T-cell (primary cell): ENCODE data around the gene PRKAR1B. TPM values are rescaled to one million over a fixed set of nuclear protein-coding genes. Genes with fewer than 3 reads are reported as not detected.

Experiments
- ATAC-seq, 4 experiments: fragments of 200-7000 bp in 3 of 4; fragments of 150-1000 bp in 1 of 4; cut with Tn5 transposase; replicated peaks in 1 of 4; 1 replicate in 3 of 4; 2 replicates in 1 of 4; pipeline ENCODE4 v1.10.0; 2021; ENCODE audit warnings: moderate library complexity in 3 of 4, mild to moderate bottlenecking in 2 of 4, moderate number of reproducible peaks in 1 of 4
- CTCF ChIA-PET, 2 donors: fragments of 300-600 bp; sonication (Branson Sonifier 250); formaldehyde crosslinking; loops; one replicate each; lab custom pipeline; 2022; ENCODE audit warnings: antibody characterized with exemption in 2 of 2; lab: Charles Lee
- POLR2A ChIA-PET, 2 donors: fragments of 300-600 bp; sonication (Branson Sonifier 250); formaldehyde crosslinking; loops; one replicate each; lab custom pipeline; 2022; ENCODE audit warnings: antibody characterized with exemption in 2 of 2; lab: Charles Lee
- DNase-seq, 35 experiments: peaks; one replicate each; pipeline versions ENCODE4 v3.0.0 to v3.0.0-alpha.2; 2013 to 2023
- H3K27ac ChIP-seq: one replicate; pipeline ENCODE4 v1.5.1; 2013; ENCODE audit warnings: low read length
- H3K27me3 ChIP-seq, 2 experiments: replicated peaks in 1 of 2; 1 replicate in 1 of 2; 2 replicates in 1 of 2; pipeline versions ENCODE4 v1.6.1 to v1.7.0; 2013; ENCODE audit warnings: low read length in 1 of 2, mixed read lengths in 1 of 2; ENCODE audit not compliant: control insufficient read depth in 2 of 2, insufficient read depth in 2 of 2; ENCODE audit errors: extremely low read depth in 1 of 2
- H3K36me3 ChIP-seq, 2 donors: 1 replicate in 1 of 2; 2 replicates in 1 of 2; pipeline versions ENCODE4 v1.6.1 to v1.7.0; 2013; ENCODE audit warnings: low read length in 1 of 2; ENCODE audit not compliant: control insufficient read depth in 2 of 2, insufficient read depth in 1 of 2; ENCODE audit errors: extremely low read depth in 1 of 2
- H3K4me1 ChIP-seq, 2 experiments: 1 replicate in 1 of 2; 2 replicates in 1 of 2; pipeline versions ENCODE4 v1.6.1 to v1.7.0; 2013; ENCODE audit warnings: low read length in 2 of 2, mixed read lengths in 1 of 2; ENCODE audit not compliant: insufficient read depth in 2 of 2, control insufficient read depth in 1 of 2; ENCODE audit errors: extremely low read depth in 1 of 2
- H3K4me3 ChIP-seq, 2 donors: 1 replicate in 1 of 2; 2 replicates in 1 of 2; pipeline versions ENCODE4 v1.5.1 to v1.7.0; 2013; ENCODE audit warnings: mild to moderate bottlenecking in 2 of 2, low read length in 1 of 2, moderate library complexity in 1 of 2; ENCODE audit not compliant: control insufficient read depth in 1 of 2; ENCODE audit errors: extremely low read depth in 1 of 2
- H3K9me3 ChIP-seq: 2 replicates; pipeline ENCODE4 v1.7.0; 2013
- H3K27ac Mint-ChIP-seq, 2 donors: one replicate each; pipeline ENCODE4 v1.8.0; 2020 to 2021; ENCODE audit warnings: mild to moderate bottlenecking in 2 of 2, mixed read lengths in 2 of 2
- H3K27me3 Mint-ChIP-seq, 2 donors: one replicate each; pipeline ENCODE4 v1.8.0; 2021 to 2022; ENCODE audit warnings: mixed read lengths in 2 of 2
- H3K36me3 Mint-ChIP-seq: one replicate; pipeline ENCODE4 v1.8.0; 2021; ENCODE audit warnings: mixed read lengths
- H3K4me1 Mint-ChIP-seq, 3 donors: one replicate each; pipeline ENCODE4 v1.8.0; 2020 to 2022; ENCODE audit warnings: mixed read lengths in 3 of 3, mild to moderate bottlenecking in 1 of 3
- H3K4me3 Mint-ChIP-seq, 3 donors: one replicate each; pipeline ENCODE4 v1.8.0; 2020 to 2022; ENCODE audit warnings: mild to moderate bottlenecking in 3 of 3, mixed read lengths in 3 of 3, moderate library complexity in 3 of 3
- H3K9me3 Mint-ChIP-seq, 3 donors: one replicate each; pipeline ENCODE4 v1.8.0; 2020 to 2022; ENCODE audit warnings: mixed read lengths in 3 of 3
- WGBS: methylation state at CpG from one replicate; pipeline ENCODE4 v1.1.5; 2013; ENCODE audit warnings: missing lambda C conversion rate; ENCODE audit not compliant: insufficient coverage; 5-methylcytosine and 5-hydroxymethylcytosine counted together
- total RNA-seq, 35 experiments: library from RNA in 6 of 35; stranded (reverse) in 6 of 35; fragments of 120-200 nt in 1 of 35; gene quantifications; one replicate each; pipeline versions ENCODE4 v1.2.1 to v1.2.4 and lab custom pipeline; 2013 to 2026

Gene PRKAR1B
- total RNA-seq, 5 donors from 2014 or later (not counting 1 experiment from before 2014, with no cell fraction given) = 20.7 to 35.4 (median 24.4) TPM

DNA sequence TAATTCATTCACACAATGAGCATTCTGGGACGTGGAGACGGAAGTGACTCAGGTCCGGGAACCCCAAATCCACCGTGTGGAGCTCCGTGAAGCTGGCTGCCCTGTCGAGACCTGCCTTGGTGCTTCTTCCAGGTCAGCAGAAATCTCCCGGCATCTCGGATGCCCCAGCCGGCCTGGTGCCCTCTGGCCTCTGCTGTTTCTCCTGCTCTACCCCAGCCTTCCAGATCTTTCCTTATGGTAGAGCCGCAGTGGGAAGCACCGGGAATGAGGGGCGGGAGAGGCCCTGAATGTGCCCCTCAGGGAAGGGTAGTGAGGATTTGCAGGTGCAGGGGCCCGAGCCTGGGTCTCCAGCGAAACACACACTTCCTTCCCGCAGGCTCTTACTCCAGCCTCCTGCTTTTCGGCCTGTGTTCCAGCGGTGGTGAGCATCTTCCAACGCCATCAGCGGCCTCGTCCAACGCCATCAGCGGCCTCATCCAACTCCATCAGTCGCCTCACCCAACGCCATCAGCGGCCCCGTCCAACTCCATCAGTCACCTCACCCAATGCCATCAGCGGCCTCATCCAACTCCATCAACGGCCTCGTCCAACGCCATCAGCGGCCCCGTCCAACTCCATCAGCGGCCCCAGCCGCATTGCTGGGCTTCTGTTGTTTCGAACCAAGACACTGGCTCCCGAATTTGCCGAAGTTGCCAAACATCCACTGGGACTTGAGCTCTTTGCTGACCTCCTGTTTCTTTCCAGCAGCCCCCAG lies 150.4 kb downstream of the PRKAR1B start:
- no peaks in the 10 kb centered on the region for H3K9me3 Mint-ChIP-seq
- no peaks in the 10 kb centered on the region for H3K27me3 ChIP-seq
- ChIA-PET POLR2A (no interaction called here), CTCF (no interaction called here)
- H3K9me3 ChIP-seq = no peaks in the 10 kb centered on the region
- DNase-seq (no peak), ATAC-seq (no peak)
- no peak overlapping the region for H3K4me3 Mint-ChIP-seq
- no peaks in the 10 kb centered on the region for H3K4me1 ChIP-seq
- no peak overlapping the region for H3K27ac ChIP-seq
- peaks cover 0 to 6% (median 4%) of the 10 kb centered on the region in 3 donors for H3K4me1 Mint-ChIP-seq
- H3K27me3 Mint-ChIP-seq = no peaks in the 10 kb centered on the region
- peaks cover 13% of the 10 kb centered on the region for H3K36me3 Mint-ChIP-seq
- no peak overlapping the region for H3K27ac Mint-ChIP-seq
- H3K36me3 ChIP-seq = peaks cover 0 to 12% of the 10 kb centered on the region in 2 donors
- 95% methylated on average over 34 of the region's 37 CpGs for WGBS
- no peak overlapping the region for H3K4me3 ChIP-seq

DNA sequence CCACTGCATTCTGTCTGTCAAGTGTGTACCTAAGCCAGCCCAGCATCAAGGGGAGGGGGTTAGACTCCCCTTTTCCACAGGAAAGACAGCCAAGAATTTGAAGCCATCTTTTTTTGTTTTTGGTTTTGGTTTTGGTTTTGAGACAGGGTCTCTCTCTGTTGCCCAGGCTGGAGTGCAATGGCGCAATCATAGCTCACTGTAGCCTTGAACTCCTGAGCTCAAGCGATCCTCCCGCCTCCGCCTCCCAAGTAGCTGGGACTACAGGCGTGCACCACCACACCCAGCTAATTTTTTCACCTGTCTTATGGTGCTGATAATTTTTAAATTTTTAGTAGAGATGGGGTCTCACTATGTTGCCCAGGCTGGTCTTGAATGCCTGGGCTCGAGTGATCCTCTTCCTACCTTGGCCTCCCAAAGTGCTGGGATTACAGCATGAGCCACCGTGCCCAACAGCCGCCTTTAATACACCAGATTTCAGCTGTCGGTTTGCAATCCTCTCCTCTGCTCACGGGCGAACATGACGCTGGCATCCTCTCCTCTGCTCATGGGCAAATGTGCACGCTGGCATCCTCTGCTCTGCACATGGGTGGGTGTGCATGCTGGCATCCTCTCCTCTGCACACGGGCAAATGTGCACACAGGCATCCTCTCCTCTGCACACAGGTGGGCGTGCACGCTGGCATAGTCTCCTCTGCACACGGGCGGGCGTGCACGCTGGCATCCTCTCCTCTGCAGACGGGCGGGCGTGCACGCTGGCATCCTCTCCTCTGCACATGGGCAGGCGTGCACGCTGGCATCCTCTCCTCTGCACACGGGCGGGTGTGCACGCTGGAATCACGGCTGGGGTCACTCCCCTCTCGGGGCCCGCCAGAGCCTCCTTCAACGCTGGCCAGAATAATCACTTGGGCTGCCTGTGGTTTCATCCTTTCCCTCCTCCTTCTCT lies 151.4 kb downstream of the PRKAR1B start:
- Histone ChIP-seq H3K4me3 (no peak overlapping the region), H3K27ac (no peak overlapping the region), H3K36me3 (peaks cover 0 to 12% of the 10 kb centered on the region in 2 donors), H3K9me3 (no peaks in the 10 kb centered on the region), H3K27me3 (no peaks in the 10 kb centered on the region), H3K4me1 (no peaks in the 10 kb centered on the region)
- Mint-ChIP-seq H3K27ac (no peak overlapping the region), H3K27me3 (no peaks in the 10 kb centered on the region), H3K4me1 (peaks cover 0 to 6% (median 0%) of the 10 kb centered on the region in 3 donors), H3K9me3 (no peaks in the 10 kb centered on the region), H3K36me3 (peaks cover 13% of the 10 kb centered on the region), H3K4me3 (no peak overlapping the region)
- ChIA-PET CTCF (no interaction called here), POLR2A (no interaction called here)
- ATAC-seq (no peak), DNase-seq (no peak)
- WGBS = 92% methylated on average over 28 of the region's 33 CpGs

DNA sequence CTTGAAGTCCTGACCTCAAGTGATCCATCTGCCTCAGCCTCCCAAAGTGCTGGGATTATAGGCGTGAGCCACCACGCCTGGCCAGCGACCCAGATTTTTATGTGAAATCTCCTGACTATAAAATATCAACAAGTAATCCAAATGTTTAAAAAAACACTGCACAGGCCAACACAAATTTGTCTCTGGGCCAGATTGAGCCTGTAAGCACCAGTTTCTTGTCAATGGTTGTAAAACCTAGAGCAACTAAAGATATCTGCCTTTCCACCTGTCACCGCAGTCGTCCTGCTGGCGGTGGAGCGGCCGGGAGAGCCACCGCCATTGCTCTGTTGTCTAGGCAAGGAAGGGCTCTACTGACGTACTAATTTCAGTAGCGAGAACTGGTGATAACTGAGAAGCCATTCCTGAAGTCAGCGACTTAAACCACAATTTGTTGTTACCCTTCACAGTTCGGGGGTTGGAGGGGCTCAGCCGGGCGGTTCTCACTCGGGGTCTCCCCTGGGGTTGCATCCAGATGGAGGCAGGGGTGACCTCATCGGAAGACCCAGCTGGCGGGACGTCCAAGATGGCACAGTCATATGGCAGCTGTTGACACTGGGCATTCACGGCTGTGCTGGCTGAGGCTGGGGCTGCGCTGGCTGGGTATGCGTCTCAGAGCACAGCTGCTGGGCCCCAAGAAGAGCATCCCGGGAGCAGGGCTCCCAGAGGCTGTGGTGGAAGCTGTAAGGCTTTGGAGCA lies 152.3 kb downstream of the PRKAR1B start:
- ChIA-PET POLR2A (interaction anchor here in 1 of 2 donors (0.6 kb wide), 1 partner anchor 61 kb away, joined by 5 read pairs; no protein-coding TSS in a partner anchor), CTCF (no interaction called here)
- Mint-ChIP-seq H3K4me1 (peaks cover 0 to 6% (median 0%) of the 10 kb centered on the region in 3 donors), H3K4me3 (no peak overlapping the region), H3K36me3 (peaks cover 13% of the 10 kb centered on the region), H3K27me3 (no peaks in the 10 kb centered on the region), H3K9me3 (no peaks in the 10 kb centered on the region), H3K27ac (no peak overlapping the region)
- H3K27me3 ChIP-seq = no peaks in the 10 kb centered on the region
- DNase-seq (no peak), ATAC-seq (no peak)
- H3K4me1 ChIP-seq = no peaks in the 10 kb centered on the region
- peaks cover 0 to 15% of the 10 kb centered on the region in 2 donors for H3K36me3 ChIP-seq
- H3K9me3 ChIP-seq = no peaks in the 10 kb centered on the region
- no peak overlapping the region for H3K4me3 ChIP-seq
- no peak overlapping the region for H3K27ac ChIP-seq
- 93% methylated on average over 19 of the region's 23 CpGs for WGBS

DNA sequence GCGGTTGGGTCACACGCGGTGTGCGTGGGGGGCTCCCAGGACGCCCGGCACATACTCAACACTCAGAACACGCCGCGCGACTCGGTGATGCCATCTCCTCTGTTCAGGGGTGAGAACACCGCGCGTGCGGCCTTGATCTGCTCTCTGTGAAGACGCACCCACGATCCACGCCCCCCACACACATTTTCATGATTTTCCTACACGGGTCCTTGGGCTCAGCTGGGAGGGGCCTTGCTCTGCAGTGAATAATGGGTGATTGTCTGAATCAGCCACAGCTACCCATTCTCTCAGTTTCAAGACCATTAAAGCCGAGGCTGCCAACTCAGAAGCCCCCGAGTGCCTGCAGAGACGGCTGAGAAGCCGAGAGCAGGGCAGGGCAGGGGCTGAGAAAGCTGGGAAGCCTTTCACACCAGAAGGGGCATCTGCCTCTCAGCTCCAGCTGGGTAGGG lies 153.1 kb downstream of the PRKAR1B start:
- DNase-seq (no peak), ATAC-seq (no peak)
- Mint-ChIP-seq H3K9me3 (no peaks in the 10 kb centered on the region), H3K36me3 (peaks cover 15% of the 10 kb centered on the region), H3K4me3 (no peak overlapping the region), H3K4me1 (peaks cover 0 to 6% (median 0%) of the 10 kb centered on the region in 3 donors), H3K27me3 (no peaks in the 10 kb centered on the region), H3K27ac (no peak overlapping the region)
- Histone ChIP-seq H3K27me3 (no peaks in the 10 kb centered on the region), H3K4me1 (no peaks in the 10 kb centered on the region), H3K4me3 (no peak overlapping the region), H3K36me3 (peaks cover 0 to 17% of the 10 kb centered on the region in 2 donors), H3K27ac (no peak overlapping the region), H3K9me3 (no peaks in the 10 kb centered on the region)
- POLR2A ChIA-PET = interaction anchor here in 1 of 2 donors (0.6 kb wide), 1 partner anchor 60 kb away, joined by 5 read pairs; no protein-coding TSS in a partner anchor
- 95% methylated on average over 18 of the region's 23 CpGs for WGBS
- CTCF ChIA-PET = interaction anchor here in 1 of 2 donors (0.6 kb wide), 1 partner anchor 57 kb away, joined by 4 read pairs; no protein-coding TSS in a partner anchor

DNA sequence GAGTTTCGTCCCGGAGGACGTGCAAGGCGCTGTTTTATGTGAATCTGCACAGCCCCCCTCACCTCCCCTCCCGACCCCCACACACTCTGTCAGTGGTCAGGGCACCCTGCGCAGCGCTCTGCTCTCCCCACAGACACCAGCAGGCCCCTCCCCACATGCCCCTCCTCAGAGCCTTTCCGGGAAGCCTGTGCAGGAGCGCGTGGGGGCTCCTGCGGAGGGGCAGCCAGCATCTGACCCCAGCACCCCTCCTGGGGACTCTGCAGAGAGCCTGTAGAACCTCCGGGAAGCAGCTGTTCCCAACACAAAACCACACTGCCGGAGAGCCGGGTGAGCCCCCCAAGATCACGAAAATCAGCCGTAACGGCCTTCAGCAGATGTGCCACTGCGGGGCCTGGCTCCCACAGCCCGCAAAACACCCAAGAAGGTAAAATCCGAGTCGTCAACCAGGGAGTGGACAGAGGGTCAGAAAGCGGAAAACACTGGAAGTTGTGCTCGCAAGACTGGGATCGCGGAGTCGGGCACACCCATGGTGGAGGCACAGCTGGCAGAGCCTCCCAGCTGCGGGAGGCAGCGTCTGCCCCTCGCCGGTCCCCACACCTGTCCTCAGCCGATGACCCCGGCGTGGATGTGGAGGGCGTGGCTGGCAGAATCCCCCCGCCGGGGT lies 153.7 kb downstream of the PRKAR1B start:
- Histone ChIP-seq H3K36me3 (peaks cover 0 to 14% of the 10 kb centered on the region in 2 donors), H3K27ac (no peak overlapping the region), H3K9me3 (no peaks in the 10 kb centered on the region), H3K27me3 (no peaks in the 10 kb centered on the region), H3K4me3 (no peak overlapping the region), H3K4me1 (no peaks in the 10 kb centered on the region)
- Mint-ChIP-seq H3K27ac (no peak overlapping the region), H3K4me3 (no peak overlapping the region), H3K27me3 (no peaks in the 10 kb centered on the region), H3K9me3 (no peaks in the 10 kb centered on the region), H3K36me3 (peaks cover 16% of the 10 kb centered on the region), H3K4me1 (peaks cover 0 to 6% (median 0%) of the 10 kb centered on the region in 3 donors)
- 94% methylated on average over 31 of the region's 36 CpGs for WGBS
- ATAC-seq = no peak
- ChIA-PET CTCF (interaction anchor here in 1 of 2 donors (0.6 kb wide), 1 partner anchor 57 kb away, joined by 4 read pairs; no protein-coding TSS in a partner anchor), POLR2A (no interaction called here)
- DNase-seq = no peak
